HEK293 (cell line): ENCODE data around the gene C2CD2.

Experiments used
- CTCF ChIA-PET: fragments of 350-600 bp; formaldehyde crosslinking; extraction: SDS; loops from one replicate; lab custom pipeline; 2021; ENCODE audit warnings: antibody characterized with exemption; lab: Yijun Ruan, JAX
- POLR2A ChIA-PET: fragments of 300-600 bp; formaldehyde crosslinking; extraction: SDS; loops from one replicate; lab custom pipeline; 2020; ENCODE audit warnings: antibody characterized with exemption, inconsistent platforms; lab: Yijun Ruan, JAX
- H3K27ac ChIP-seq: fragments of 200-500 bp; sonication (Bioruptor generic); 2 replicates; pipeline ENCODE4 v1.5.1; 2014; ENCODE audit warnings: low read depth, low read length, control low read depth, inconsistent platforms; ENCODE audit errors: extremely low read depth
- H3K36me3 ChIP-seq, 2 experiments: fragments of 200-500 bp in 1 of 2; sonication (Bioruptor generic) in 1 of 2; 1 replicate in 1 of 2; 2 replicates in 1 of 2; pipeline ENCODE4 v1.5.1; 2014 to 2017; ENCODE audit warnings: inconsistent platforms in 2 of 2, low read length in 2 of 2; ENCODE audit not compliant: control insufficient read depth in 2 of 2, insufficient read depth in 1 of 2
- H3K4me1 ChIP-seq: fragments of 200-500 bp; sonication (Bioruptor generic); 2 replicates; pipeline ENCODE4 v1.5.1; 2014; ENCODE audit warnings: mild to moderate bottlenecking, low read length, inconsistent platforms; ENCODE audit not compliant: control insufficient read depth, insufficient read depth
- H3K4me3 ChIP-seq: 2 replicates; pipeline ENCODE4 v1.5.1; 2011; ENCODE audit warnings: low read depth, mild to moderate bottlenecking, control low read depth, low read length, moderate library complexity
- H3K9me3 ChIP-seq: fragments of 200-500 bp; sonication (Bioruptor generic); 2 replicates; pipeline ENCODE4 v1.5.1; 2014; ENCODE audit warnings: low read depth, low read length, inconsistent platforms; ENCODE audit not compliant: control insufficient read depth, insufficient read depth
- GLIS1 ChIP-seq: fragments of 450-650 bp; formaldehyde crosslinking; IDR thresholded peaks from 2 replicates; pipeline ENCODE4 v1.5.1; 2016; ENCODE audit warnings: missing biosample characterization, missing genetic modification characterization
- HOXD13 ChIP-seq: sonication (generic); formaldehyde crosslinking; IDR thresholded peaks from 2 replicates; pipeline ENCODE4 v1.8.0; 2022; ENCODE audit warnings: missing genetic modification reagents, borderline replicate concordance
- MYNN ChIP-seq: fragments of 450-650 bp; formaldehyde crosslinking; IDR thresholded peaks from 2 replicates; pipeline ENCODE4 v1.5.1; 2016; ENCODE audit warnings: missing biosample characterization, missing genetic modification characterization, borderline replicate concordance
- ZFP37 ChIP-seq: fragments of 450-650 bp; formaldehyde crosslinking; IDR thresholded peaks from 2 replicates; pipeline ENCODE4 v1.5.1; 2016; ENCODE audit warnings: missing biosample characterization, missing genetic modification characterization
- ZFP41 ChIP-seq: fragments of 450-650 bp; formaldehyde crosslinking; IDR thresholded peaks from 2 replicates; pipeline ENCODE4 v1.5.1; 2016; ENCODE audit warnings: missing biosample characterization, missing genetic modification characterization, borderline replicate concordance
- ZNF132 ChIP-seq: fragments of 450-650 bp; formaldehyde crosslinking; IDR thresholded peaks from 2 replicates; pipeline ENCODE4 v1.5.1; 2017; ENCODE audit warnings: missing biosample characterization, missing genetic modification characterization, borderline replicate concordance
- ZNF146 ChIP-seq: fragments of 450-650 bp; formaldehyde crosslinking; IDR thresholded peaks from 2 replicates; pipeline ENCODE4 v1.5.1; 2016; ENCODE audit warnings: missing biosample characterization, missing genetic modification characterization
- ZNF155 ChIP-seq: fragments of 450-650 bp; formaldehyde crosslinking; IDR thresholded peaks from 2 replicates; pipeline ENCODE4 v1.5.1; 2016; ENCODE audit warnings: missing biosample characterization, missing genetic modification characterization
- ZNF274 ChIP-seq, 2 experiments: fragments of 200-500 bp in 1 of 2; fragments of 450-650 bp in 1 of 2; sonication (Bioruptor generic) in 1 of 2; formaldehyde crosslinking in 1 of 2; IDR thresholded peaks; 2 replicates each; pipeline versions ENCODE4 v1.5.1 to v1.6.1; 2014 to 2016; ENCODE audit warnings: borderline replicate concordance in 1 of 2, inconsistent platforms in 1 of 2, low read length in 1 of 2, missing biosample characterization in 1 of 2, missing genetic modification characterization in 1 of 2
- ZNF324 ChIP-seq: fragments of 450-650 bp; formaldehyde crosslinking; IDR thresholded peaks from 2 replicates; pipeline ENCODE4 v1.5.1; 2016; ENCODE audit warnings: missing biosample characterization, missing genetic modification characterization
- ZNF404 ChIP-seq: fragments of 450-650 bp; formaldehyde crosslinking; IDR thresholded peaks from 2 replicates; pipeline ENCODE4 v1.5.1; 2017; ENCODE audit warnings: missing biosample characterization, missing genetic modification characterization
- ZNF426 ChIP-seq: fragments of 450-650 bp; formaldehyde crosslinking; IDR thresholded peaks from 2 replicates; pipeline ENCODE4 v1.5.1; 2017; ENCODE audit warnings: missing biosample characterization, missing genetic modification characterization, mild to moderate bottlenecking, inconsistent platforms, moderate library complexity
- ZNF514 ChIP-seq: fragments of 450-650 bp; formaldehyde crosslinking; IDR thresholded peaks from 2 replicates; pipeline ENCODE4 v1.5.1; 2016; ENCODE audit warnings: missing biosample characterization, missing genetic modification characterization
- ZNF529 ChIP-seq: fragments of 450-650 bp; formaldehyde crosslinking; IDR thresholded peaks from 2 replicates; pipeline ENCODE4 v1.5.1; 2017; ENCODE audit warnings: missing genetic modification characterization, missing biosample characterization; ENCODE audit not compliant: insufficient replicate concordance
- ZNF549 ChIP-seq: fragments of 450-650 bp; IDR thresholded peaks from 2 replicates; pipeline ENCODE4 v1.5.1; 2018; ENCODE audit warnings: missing biosample characterization, missing genetic modification characterization, mild to moderate bottlenecking, inconsistent platforms, moderate library complexity
- ZNF560 ChIP-seq: fragments of 450-650 bp; formaldehyde crosslinking; IDR thresholded peaks from 2 replicates; pipeline ENCODE4 v1.5.1; 2017; ENCODE audit warnings: missing biosample characterization, missing genetic modification characterization, borderline replicate concordance
- ZNF670 ChIP-seq: fragments of 450-650 bp; formaldehyde crosslinking; IDR thresholded peaks from 2 replicates; pipeline ENCODE4 v1.5.1; 2016; ENCODE audit warnings: missing biosample characterization, missing genetic modification characterization, low read depth
- ZNF677 ChIP-seq: fragments of 450-650 bp; IDR thresholded peaks from 2 replicates; pipeline ENCODE4 v1.5.0; 2018; ENCODE audit warnings: missing biosample characterization, mild to moderate bottlenecking, missing genetic modification characterization, moderate library complexity
- ZNF768 ChIP-seq: fragments of 450-650 bp; formaldehyde crosslinking; IDR thresholded peaks from 2 replicates; pipeline ENCODE4 v1.5.1; 2018; ENCODE audit warnings: missing biosample characterization, mild to moderate bottlenecking, missing genetic modification characterization
- ZNF791 ChIP-seq: fragments of 450-650 bp; formaldehyde crosslinking; IDR thresholded peaks from 2 replicates; pipeline ENCODE4 v1.5.1; 2016; ENCODE audit warnings: missing biosample characterization, missing genetic modification characterization
- ZXDB ChIP-seq: fragments of 450-650 bp; formaldehyde crosslinking; IDR thresholded peaks from 2 replicates; pipeline ENCODE4 v1.5.1; 2016; ENCODE audit warnings: missing biosample characterization, missing genetic modification characterization
- TF ChIP-seq, protein P1 (sequence below): fragments of 450-650 bp; IDR thresholded peaks from 2 replicates; pipeline ENCODE4 v1.5.1; 2018; ENCODE audit warnings: missing biosample characterization, missing genetic modification characterization
- TF ChIP-seq, protein P2 (sequence below): fragments of 450-650 bp; formaldehyde crosslinking; IDR thresholded peaks from 2 replicates; pipeline ENCODE4 v1.5.1; 2016; ENCODE audit warnings: missing biosample characterization, missing genetic modification characterization

C2CD2 gene

DNA sequence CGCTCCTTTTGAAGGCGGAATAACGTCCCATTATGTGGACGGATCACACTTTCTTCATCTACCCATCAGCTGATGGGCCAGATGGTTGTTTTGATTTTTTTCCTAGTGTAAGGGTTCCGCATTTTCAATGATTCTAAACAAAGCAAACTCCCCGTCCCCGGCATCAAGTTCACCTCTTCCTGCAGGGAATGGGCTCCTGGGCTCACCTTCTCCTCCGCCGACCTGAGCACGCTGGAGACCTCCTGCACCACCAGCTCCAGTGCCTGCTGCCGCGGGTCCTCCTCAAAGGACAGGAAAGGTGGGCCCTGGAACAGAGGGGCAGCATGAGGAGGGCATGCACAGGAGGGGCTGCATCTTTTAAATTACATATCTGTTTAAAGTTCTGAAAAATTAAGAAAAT lies 11.9 kb downstream of the C2CD2 start (continued):
- no peak for TF ChIP-seq ZNF529 (tag by site-specific recombination)
- TF ChIP-seq ZNF670 (tag by site-specific recombination): no peak
- TF ChIP-seq HOXD13 (CRISPR knock-in tag): no peak
- no peak for TF ChIP-seq ZNF549 (tag by site-specific recombination)
- TF ChIP-seq ZNF404 (tag by site-specific recombination): no peak
- TF ChIP-seq MYNN: no peak
- TF ChIP-seq ZNF791 (tag by site-specific recombination): no peak

DNA sequence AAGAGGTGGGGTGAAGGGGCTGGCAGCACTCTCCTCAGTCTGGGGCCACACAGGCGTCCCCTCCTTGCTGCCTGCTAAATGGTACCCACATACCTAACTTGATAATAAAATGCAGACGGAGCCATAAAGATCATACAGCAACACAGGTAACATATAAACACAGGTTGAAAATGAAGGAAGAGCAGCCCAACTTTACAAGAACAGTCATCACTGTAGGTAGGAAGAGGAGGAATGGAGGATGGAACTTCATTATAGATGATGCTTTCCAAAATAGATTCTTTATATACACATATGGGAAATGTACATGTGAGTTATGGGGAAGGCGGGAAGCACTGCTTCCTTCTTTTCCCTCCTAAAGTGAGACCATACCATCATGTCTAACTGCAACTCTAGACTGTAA lies 13.4 kb downstream of the C2CD2 start:
- ChIA-PET CTCF (interaction anchor here (1.7 kb wide), 1 partner anchor 328 kb away, joined by 3 read pairs; no protein-coding TSS in a partner anchor), POLR2A (no interaction called here)
- H3K36me3 ChIP-seq: no peaks in the 10 kb centered on the region
- no peak overlapping the region for H3K4me3 ChIP-seq
- no peaks in the 10 kb centered on the region for H3K4me1 ChIP-seq
- peak; percentile 99 for TF ChIP-seq ZNF677 (tag by site-specific recombination)
- TF ChIP-seq ZFP37 (tag by site-specific recombination): no peak
- no peak for TF ChIP-seq ZFP41
- TF ChIP-seq ZNF791 (tag by site-specific recombination): no peak
- TF ChIP-seq, all 188 proteins: peak for 1
- Histone ChIP-seq H3K27ac (no peak overlapping the region), H3K9me3 (no peaks in the 10 kb centered on the region)

DNA sequence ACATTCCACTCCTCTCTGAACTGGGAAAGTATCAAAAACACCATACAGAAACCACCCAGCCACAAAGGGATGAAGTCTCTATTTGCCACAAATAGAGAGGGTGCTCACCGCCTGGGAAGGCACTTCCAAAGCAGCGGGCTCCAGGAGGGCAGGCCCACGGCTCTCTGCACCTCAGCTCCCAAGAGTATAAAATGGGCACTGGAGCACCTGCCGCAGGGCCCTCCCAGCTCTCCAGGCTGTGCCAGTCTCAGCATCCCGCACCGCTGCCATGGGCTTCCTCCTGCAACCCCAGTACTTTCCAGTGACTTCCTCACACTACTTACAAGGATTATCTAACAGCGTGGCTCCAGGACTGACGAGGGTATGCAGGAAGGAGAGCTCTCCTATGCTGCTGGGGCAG lies 14.4 kb downstream of the C2CD2 start:
- Histone ChIP-seq H3K4me3 (no peak overlapping the region), H3K9me3 (no peaks in the 10 kb centered on the region), H3K4me1 (no peaks in the 10 kb centered on the region), H3K36me3 (no peaks in the 10 kb centered on the region), H3K27ac (no peak overlapping the region)
- ChIA-PET POLR2A (no interaction called here), CTCF (no interaction called here)
- TF ChIP-seq ZNF560: no peak
- TF ChIP-seq, protein P1, sequence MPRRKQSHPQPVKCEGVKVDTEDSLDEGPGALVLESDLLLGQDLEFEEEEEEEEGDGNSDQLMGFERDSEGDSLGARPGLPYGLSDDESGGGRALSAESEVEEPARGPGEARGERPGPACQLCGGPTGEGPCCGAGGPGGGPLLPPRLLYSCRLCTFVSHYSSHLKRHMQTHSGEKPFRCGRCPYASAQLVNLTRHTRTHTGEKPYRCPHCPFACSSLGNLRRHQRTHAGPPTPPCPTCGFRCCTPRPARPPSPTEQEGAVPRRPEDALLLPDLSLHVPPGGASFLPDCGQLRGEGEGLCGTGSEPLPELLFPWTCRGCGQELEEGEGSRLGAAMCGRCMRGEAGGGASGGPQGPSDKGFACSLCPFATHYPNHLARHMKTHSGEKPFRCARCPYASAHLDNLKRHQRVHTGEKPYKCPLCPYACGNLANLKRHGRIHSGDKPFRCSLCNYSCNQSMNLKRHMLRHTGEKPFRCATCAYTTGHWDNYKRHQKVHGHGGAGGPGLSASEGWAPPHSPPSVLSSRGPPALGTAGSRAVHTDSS: no peak
- no peak for TF ChIP-seq ZNF146 (tag by site-specific recombination)
- no peak for TF ChIP-seq ZNF514 (tag by site-specific recombination)
- TF ChIP-seq ZNF670 (tag by site-specific recombination): no peak
- no peak for TF ChIP-seq ZNF426
- TF ChIP-seq GLIS1 (tag by site-specific recombination): no peak
- TF ChIP-seq ZXDB (tag by site-specific recombination): no peak
- no peak for TF ChIP-seq ZFP41
- no peak for TF ChIP-seq ZNF274 (IDR thresholded peaks at IDR 0.05; ENCODE audit: low read length)
- no peak for TF ChIP-seq ZNF274 (tag by site-specific recombination; IDR thresholded peaks at IDR 0.05; ENCODE audit: borderline replicate concordance)
- no peak for TF ChIP-seq ZNF768 (tag by site-specific recombination)
- TF ChIP-seq ZNF155 (tag by site-specific recombination): no peak
- TF ChIP-seq, protein P2, sequence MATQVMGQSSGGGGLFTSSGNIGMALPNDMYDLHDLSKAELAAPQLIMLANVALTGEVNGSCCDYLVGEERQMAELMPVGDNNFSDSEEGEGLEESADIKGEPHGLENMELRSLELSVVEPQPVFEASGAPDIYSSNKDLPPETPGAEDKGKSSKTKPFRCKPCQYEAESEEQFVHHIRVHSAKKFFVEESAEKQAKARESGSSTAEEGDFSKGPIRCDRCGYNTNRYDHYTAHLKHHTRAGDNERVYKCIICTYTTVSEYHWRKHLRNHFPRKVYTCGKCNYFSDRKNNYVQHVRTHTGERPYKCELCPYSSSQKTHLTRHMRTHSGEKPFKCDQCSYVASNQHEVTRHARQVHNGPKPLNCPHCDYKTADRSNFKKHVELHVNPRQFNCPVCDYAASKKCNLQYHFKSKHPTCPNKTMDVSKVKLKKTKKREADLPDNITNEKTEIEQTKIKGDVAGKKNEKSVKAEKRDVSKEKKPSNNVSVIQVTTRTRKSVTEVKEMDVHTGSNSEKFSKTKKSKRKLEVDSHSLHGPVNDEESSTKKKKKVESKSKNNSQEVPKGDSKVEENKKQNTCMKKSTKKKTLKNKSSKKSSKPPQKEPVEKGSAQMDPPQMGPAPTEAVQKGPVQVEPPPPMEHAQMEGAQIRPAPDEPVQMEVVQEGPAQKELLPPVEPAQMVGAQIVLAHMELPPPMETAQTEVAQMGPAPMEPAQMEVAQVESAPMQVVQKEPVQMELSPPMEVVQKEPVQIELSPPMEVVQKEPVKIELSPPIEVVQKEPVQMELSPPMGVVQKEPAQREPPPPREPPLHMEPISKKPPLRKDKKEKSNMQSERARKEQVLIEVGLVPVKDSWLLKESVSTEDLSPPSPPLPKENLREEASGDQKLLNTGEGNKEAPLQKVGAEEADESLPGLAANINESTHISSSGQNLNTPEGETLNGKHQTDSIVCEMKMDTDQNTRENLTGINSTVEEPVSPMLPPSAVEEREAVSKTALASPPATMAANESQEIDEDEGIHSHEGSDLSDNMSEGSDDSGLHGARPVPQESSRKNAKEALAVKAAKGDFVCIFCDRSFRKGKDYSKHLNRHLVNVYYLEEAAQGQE (tag by site-specific recombination): no peak
- no peak for TF ChIP-seq ZNF324 (tag by site-specific recombination)
- TF ChIP-seq ZNF132 (tag by site-specific recombination): no peak
